Effector memory CD4-positive, alpha-beta T cell (primary cell): ENCODE results near the gene NRL.

ENCODE experiments used
- DNase-seq, 3 donors: peaks; one replicate each; pipeline ENCODE4 v3.0.0-alpha.2; 2020
- H3K27ac ChIP-seq: 2 replicates; pipeline ENCODE4 v1.7.0; 2013; ENCODE audit warnings: mild to moderate bottlenecking, low read length, moderate library complexity; ENCODE audit not compliant: insufficient read depth, poor library complexity, severe bottlenecking
- H3K27me3 ChIP-seq: replicated peaks from 2 replicates; pipeline ENCODE4 v1.7.0; 2013; ENCODE audit warnings: mild to moderate bottlenecking, low read length; ENCODE audit not compliant: insufficient read depth, control insufficient read depth, poor library complexity, severe bottlenecking
- H3K36me3 ChIP-seq: 2 replicates; pipeline ENCODE4 v1.7.0; 2013; ENCODE audit warnings: mild to moderate bottlenecking, low read length, moderate library complexity; ENCODE audit not compliant: control insufficient read depth, insufficient read depth
- H3K4me1 ChIP-seq: 2 replicates; pipeline ENCODE4 v1.7.0; 2013; ENCODE audit warnings: low read length, mild to moderate bottlenecking; ENCODE audit not compliant: control insufficient read depth, insufficient read depth, poor library complexity, severe bottlenecking
- H3K4me3 ChIP-seq: 2 replicates; pipeline ENCODE4 v1.7.0; 2013; ENCODE audit warnings: low read length, low read depth, mild to moderate bottlenecking; ENCODE audit not compliant: insufficient read depth, poor library complexity, severe bottlenecking
- H3K9me3 ChIP-seq: 2 replicates; pipeline ENCODE4 v1.7.0; 2013; ENCODE audit warnings: mild to moderate bottlenecking, low read length, moderate library complexity; ENCODE audit not compliant: control insufficient read depth

NRL gene

DNA sequence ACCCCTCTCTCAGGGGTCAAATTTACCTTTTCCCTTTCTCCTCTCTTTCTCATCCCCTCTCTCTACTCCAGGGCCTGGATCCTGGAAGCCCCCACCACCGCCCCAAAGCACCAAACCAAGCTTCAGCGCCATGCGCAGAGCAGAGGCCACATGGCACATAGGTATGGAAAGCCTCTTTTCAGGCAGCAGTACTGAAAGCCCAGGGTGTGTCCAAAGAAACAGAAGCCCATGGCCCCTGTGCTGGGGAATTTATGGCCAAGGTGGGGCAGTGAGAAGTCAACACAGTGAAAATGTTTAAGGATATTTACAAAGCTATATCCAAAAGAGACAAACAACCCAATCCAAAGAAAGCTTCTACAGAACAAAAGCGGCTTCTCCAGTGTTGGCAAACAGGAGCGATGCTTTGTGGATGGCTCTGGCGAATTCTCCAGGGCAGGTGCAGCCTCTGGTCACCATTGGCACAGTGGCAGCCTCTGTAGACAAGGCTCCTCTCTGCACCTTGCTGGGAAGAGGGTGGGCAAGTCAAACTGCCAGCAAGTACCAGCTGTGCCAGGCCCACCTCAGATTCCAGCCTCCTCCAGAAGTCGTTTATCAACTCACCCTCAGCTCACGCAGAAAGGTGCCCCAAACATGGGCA is 48.1 kb downstream of the NRL start:
- Histone ChIP-seq H3K27ac (no peak overlapping the region), H3K4me3 (no peak overlapping the region), H3K36me3 (no peaks in the 10 kb centered on the region), H3K4me1 (no peaks in the 10 kb centered on the region), H3K27me3 (no peaks in the 10 kb centered on the region), H3K9me3 (no peaks in the 10 kb centered on the region)
- DNase-seq, result no peak

DNA sequence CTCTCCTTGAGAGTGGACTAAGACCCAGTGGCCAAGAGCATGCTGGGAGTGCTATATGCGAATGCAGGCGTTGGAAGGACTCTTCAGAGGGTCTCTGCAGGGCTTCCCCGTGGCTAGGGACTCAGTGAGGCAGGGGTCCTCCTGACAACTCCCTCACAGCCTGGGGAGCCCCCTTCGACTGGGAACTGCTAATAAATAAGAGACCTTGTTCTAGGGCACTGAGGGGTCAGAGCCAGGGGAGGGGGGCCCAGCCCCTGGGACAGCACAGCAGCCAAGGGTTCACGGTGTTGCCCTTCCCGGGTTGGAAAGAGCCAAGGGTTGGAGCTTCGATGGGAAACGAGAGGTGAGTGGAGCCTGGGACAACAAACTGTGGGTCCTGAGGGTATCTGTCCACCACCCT is 49.3 kb downstream of the NRL start:
- Histone ChIP-seq H3K27ac (no peak overlapping the region), H3K27me3 (no peaks in the 10 kb centered on the region), H3K9me3 (no peaks in the 10 kb centered on the region), H3K36me3 (no peaks in the 10 kb centered on the region), H3K4me1 (no peaks in the 10 kb centered on the region), H3K4me3 (no peak overlapping the region)
- no peak for DNase-seq

- H3K4me3 ChIP-seq, result no peak overlapping the region
- H3K36me3 ChIP-seq, result no peaks in the 10 kb centered on the region
- no peaks in the 10 kb centered on the region for H3K27me3 ChIP-seq
- H3K27ac ChIP-seq, result no peak overlapping the region
- no peak for DNase-seq
- H3K9me3 ChIP-seq, result no peaks in the 10 kb centered on the region
- H3K4me1 ChIP-seq, result no peaks in the 10 kb centered on the region
Measured at GRCh38 chr14:24064856-24065255, 49.9 kb downstream of the NRL start.

GRCh38 chr14:24064091-24064795 is 50.5 kb downstream of the NRL start:
- no peak for DNase-seq
- Histone ChIP-seq H3K4me3 (no peak overlapping the region), H3K27me3 (no peaks in the 10 kb centered on the region), H3K4me1 (no peaks in the 10 kb centered on the region), H3K27ac (no peak overlapping the region), H3K36me3 (no peaks in the 10 kb centered on the region), H3K9me3 (no peaks in the 10 kb centered on the region)

GRCh38 chr14:24063263-24063836 is 51.4 kb downstream of the NRL start:
- Histone ChIP-seq H3K9me3 (no peaks in the 10 kb centered on the region), H3K27me3 (no peaks in the 10 kb centered on the region), H3K4me1 (no peaks in the 10 kb centered on the region), H3K27ac (no peak overlapping the region), H3K36me3 (no peaks in the 10 kb centered on the region), H3K4me3 (no peak overlapping the region)
- no peak for DNase-seq

DNA sequence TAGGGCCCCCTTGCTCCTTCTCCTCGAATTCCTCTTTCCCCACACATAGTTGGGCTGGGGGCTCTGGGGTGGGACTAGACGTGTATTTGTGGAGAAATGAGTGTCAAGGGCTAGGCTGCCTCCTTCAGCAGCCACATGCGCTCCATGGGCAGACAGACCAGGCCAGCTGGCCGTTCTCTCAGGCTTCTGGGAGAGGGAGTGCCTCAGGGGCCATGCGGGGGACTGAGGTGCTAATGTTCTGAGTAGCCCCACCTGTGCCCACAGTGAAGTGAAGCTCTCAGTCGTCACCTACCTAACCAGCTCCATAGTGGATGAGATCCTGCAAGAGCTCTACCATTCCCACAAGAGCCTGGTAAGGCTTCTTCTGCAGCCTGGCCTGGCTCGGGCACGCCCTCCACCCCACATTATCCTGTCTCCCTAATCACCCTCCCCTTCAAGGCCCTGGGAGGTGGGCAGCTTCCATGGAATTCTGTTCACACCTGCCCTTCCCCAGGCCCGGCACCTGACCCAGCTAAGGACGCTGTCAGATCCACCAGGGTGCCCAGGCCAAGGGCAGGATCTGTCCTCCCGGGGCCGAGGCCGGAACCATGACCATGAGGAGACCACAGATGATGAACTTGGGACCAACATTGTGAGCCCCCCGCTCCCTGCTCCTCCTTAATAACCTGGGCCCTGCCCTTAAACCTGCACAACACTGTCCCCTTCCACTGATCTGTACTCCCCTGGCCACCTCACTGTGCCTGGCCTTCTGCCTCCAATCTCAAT is 52.4 kb downstream of the NRL start:
- H3K4me3 ChIP-seq, result no peak overlapping the region
- no peaks in the 10 kb centered on the region for H3K4me1 ChIP-seq
- no peak overlapping the region for H3K27ac ChIP-seq
- no peaks in the 10 kb centered on the region for H3K27me3 ChIP-seq
- no peak for DNase-seq
- no peaks in the 10 kb centered on the region for H3K9me3 ChIP-seq
- no peaks in the 10 kb centered on the region for H3K36me3 ChIP-seq

DNA sequence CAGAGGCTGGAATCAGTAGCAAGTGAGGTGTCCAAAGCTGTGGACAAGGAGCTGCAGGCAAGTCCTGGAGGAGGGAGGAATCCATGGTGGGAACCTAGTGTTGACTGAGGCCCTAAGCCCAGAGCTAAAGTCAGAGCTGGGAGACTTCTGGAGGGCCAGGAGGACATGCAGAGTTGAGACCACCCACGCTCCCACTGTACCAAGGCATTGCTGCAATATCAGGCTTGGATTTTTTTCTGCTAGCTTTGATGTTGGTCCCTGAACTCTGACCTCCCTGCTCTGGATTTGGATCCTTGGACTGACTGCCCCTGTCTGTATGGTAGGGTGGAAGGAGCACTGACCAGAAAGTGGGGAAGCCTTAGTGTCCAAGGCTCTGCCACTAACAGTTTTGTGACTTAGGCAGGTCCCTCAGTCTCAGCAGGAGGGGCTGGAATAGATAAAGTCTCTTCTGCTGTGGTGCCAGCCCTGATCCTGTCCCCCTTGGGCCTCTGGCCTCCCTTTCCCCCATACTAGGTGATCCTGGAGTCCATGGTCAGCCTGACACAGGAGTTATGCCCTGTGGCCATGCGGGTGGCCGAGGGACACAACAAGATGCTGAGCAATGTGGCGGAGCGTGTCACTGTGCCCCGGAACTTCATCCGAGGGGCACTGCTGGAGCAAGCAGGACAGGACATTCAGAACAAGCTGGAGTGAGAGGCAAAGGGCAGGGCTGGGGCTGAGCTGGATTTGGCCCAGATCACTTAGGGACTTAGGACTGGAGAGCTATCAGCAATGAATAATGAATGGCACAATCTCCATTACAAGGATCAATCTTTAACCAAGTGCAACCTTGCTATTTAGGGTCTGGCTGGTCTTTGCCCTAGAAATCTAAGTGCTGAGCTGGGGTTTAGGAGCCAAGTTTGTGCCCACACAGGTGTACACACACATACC is 53.5 kb downstream of the NRL start:
- Histone ChIP-seq H3K4me1 (no peaks in the 10 kb centered on the region), H3K36me3 (no peaks in the 10 kb centered on the region), H3K9me3 (no peaks in the 10 kb centered on the region), H3K4me3 (no peak overlapping the region), H3K27ac (no peak overlapping the region), H3K27me3 (no peaks in the 10 kb centered on the region)
- DNase-seq, result no peak

DNA sequence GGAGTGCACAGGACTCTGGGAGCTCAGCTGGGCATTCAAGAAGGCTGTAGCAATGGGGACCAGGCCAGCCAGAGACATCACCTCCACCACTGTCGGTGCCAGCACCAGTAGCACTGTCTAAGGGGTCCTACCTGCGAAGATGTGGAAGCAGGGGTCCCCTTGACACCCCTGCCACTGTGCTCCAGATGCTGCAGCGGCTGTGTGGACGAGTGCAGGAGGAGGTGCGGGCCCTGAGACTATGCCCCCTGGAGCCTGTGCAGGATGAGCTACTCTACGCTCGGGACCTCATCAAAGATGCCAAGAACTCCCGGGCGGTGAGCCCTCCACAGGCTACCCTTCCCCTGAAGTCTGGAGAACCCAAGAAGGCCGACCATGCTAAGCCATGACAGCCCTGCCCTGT is 54.3 kb downstream of the NRL start:
- no peak overlapping the region for H3K27ac ChIP-seq
- no peaks in the 10 kb centered on the region for H3K9me3 ChIP-seq
- H3K27me3 ChIP-seq, result no peaks in the 10 kb centered on the region
- H3K36me3 ChIP-seq, result no peaks in the 10 kb centered on the region
- DNase-seq, result no peak
- no peaks in the 10 kb centered on the region for H3K4me1 ChIP-seq
- H3K4me3 ChIP-seq, result no peak overlapping the region

DNA sequence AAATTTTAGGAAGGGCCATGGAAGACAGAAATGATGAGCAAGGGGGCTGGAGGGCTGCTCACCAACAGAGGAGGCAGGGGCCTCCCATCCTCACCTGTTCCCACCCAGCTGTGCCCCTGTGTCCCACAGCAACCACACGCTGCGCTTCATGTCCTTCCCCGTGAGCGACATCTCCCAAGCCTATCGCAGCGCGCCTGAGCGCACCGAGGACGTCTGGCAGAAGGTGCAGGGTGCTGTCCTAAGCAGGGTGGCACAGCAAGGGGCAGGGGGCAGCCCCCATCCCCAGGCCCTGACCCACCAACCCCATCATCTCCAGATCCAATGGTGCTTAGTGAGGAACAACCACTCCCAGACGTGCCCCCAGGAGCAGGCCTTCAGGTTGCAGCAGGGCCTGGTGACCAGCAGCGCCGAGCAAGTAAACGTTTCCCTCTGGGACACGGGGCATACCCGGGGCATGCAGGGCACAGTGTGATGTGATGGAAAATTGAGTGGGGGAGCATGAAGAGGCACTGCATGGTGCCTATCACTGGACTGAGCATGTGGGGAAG is 54.8 kb downstream of the NRL start:
- no peak overlapping the region for H3K27ac ChIP-seq
- DNase-seq, result no peak
- no peak overlapping the region for H3K4me3 ChIP-seq
- no peaks in the 10 kb centered on the region for H3K36me3 ChIP-seq
- no peaks in the 10 kb centered on the region for H3K27me3 ChIP-seq
- H3K4me1 ChIP-seq, result no peaks in the 10 kb centered on the region
- no peaks in the 10 kb centered on the region for H3K9me3 ChIP-seq
